Kidney epithelial cell (primary cell): ENCODE measurements around the gene MAPK10. TPM values are rescaled to one million over a fixed set of nuclear protein-coding genes. Genes with fewer than 3 reads are reported as not detected.

Experiments
- DNase-seq: peaks from one replicate; pipeline ENCODE4 v3.0.0-alpha.2; 2010; ENCODE audit warnings: low read depth
- H3K27me3 ChIP-seq: 2 replicates; pipeline ENCODE4 v1.6.0; 2011; ENCODE audit warnings: low read length; ENCODE audit not compliant: control insufficient read depth, insufficient read depth
- H3K36me3 ChIP-seq: 2 replicates; pipeline ENCODE4 v1.5.1; 2011; ENCODE audit warnings: low read length; ENCODE audit not compliant: control insufficient read depth, insufficient read depth
- H3K4me3 ChIP-seq: 2 replicates; pipeline ENCODE4 v1.5.1; 2011; ENCODE audit warnings: low read depth, mild to moderate bottlenecking, control low read depth, low read length
- total RNA-seq: library from RNA; depleted of rRNA; stranded (reverse); fragments of >200 nt; gene quantifications from 2 replicates; pipeline ENCODE4 v1.2.3, GENCODE V29; 2015
- TF ChIP-seq, protein P1 (sequence below): IDR thresholded peaks from 2 replicates; pipeline ENCODE4 v1.5.1; 2011; ENCODE audit warnings: mild to moderate bottlenecking, moderate library complexity, low read length, control low read depth, inconsistent platforms; ENCODE audit not compliant: insufficient read depth, poor library complexity, severe bottlenecking

The MAPK10 gene
- total RNA-seq, 1 donor from 2014 or later: 2.7 TPM

DNA sequence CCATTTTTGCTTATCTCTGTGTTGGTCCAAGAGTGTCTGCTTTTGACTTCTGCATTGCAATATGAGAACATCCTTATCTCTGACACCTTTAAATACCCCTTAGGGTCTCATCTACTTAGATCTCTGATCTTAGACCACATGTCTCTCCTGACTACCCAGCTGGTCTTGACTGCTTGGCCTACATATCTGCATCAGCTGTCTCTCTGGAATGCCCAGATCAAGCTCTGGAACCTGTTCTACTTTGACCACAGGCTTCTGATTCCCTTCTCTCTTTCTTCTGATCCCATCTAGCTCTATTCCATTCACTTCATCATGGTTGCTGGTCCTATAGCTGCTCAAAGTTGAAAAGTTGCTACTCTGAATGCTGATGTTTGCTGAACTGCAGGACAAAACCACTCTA lies 301.2 kb downstream of the MAPK10 start:
- H3K27me3 ChIP-seq: no peaks in the 10 kb centered on the region
- DNase-seq: no peak
- H3K36me3 ChIP-seq: no peaks in the 10 kb centered on the region
- TF ChIP-seq, protein P1, sequence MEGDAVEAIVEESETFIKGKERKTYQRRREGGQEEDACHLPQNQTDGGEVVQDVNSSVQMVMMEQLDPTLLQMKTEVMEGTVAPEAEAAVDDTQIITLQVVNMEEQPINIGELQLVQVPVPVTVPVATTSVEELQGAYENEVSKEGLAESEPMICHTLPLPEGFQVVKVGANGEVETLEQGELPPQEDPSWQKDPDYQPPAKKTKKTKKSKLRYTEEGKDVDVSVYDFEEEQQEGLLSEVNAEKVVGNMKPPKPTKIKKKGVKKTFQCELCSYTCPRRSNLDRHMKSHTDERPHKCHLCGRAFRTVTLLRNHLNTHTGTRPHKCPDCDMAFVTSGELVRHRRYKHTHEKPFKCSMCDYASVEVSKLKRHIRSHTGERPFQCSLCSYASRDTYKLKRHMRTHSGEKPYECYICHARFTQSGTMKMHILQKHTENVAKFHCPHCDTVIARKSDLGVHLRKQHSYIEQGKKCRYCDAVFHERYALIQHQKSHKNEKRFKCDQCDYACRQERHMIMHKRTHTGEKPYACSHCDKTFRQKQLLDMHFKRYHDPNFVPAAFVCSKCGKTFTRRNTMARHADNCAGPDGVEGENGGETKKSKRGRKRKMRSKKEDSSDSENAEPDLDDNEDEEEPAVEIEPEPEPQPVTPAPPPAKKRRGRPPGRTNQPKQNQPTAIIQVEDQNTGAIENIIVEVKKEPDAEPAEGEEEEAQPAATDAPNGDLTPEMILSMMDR: no peak
- H3K4me3 ChIP-seq: no peak overlapping the region

DNA sequence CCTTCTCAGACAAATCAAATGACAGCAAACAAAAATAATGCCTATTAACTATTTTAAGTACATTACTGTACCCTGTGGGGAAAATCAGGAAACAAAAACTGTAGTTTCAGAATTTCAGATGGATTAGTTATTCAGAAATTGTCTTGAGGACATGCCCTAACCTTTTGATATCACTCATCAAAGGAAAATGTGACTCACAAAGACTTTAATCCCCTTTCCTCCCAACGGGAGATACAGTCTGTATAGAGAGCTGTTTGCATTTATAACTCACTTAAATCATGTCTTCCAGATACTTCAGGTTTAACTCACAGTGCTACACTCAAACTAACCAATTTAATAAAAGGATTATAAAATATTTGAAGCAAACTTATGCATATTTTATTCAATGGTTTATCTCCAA lies 304.0 kb downstream of the MAPK10 start:
- no peaks in the 10 kb centered on the region for H3K27me3 ChIP-seq
- H3K36me3 ChIP-seq: no peaks in the 10 kb centered on the region
- DNase-seq: no peak
- TF ChIP-seq, protein P1: no peak
- no peak overlapping the region for H3K4me3 ChIP-seq

DNA sequence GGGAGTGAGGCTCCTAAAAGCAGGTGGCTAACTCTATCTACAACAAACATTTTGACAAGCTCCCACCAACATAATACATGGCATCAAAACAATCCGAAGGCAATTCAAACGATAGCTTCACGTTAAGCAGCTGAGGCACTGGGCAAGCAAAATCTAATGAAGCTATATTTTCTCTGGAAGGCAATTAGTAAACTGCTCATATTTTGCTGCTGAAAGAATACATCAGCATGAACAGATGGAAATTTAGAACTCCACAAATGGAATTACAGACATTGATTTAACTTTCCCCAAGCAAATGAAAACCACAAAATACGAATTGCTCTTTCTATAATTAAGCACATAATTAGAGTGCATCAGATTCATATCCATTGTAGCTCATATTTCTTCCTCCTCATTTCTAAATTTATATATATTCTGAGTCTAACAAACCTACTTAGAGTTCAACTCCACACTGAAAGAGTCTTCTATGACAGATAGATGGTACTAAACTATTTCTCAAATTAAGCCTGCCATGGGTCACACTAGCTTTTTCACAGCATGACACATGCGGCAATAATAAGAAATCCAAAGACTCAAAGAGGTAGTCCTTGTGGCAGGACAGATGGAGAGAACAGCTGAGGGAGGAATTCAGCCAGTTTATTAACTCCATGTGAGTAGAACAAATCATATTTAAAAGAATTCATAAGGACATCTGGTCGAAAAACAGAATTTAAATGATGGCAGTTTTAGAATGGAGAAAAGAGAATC lies 305.4 kb downstream of the MAPK10 start:
- DNase-seq: no peak
- Histone ChIP-seq H3K36me3 (no peaks in the 10 kb centered on the region), H3K27me3 (no peaks in the 10 kb centered on the region), H3K4me3 (no peak overlapping the region)
- TF ChIP-seq, protein P1: no peak

DNA sequence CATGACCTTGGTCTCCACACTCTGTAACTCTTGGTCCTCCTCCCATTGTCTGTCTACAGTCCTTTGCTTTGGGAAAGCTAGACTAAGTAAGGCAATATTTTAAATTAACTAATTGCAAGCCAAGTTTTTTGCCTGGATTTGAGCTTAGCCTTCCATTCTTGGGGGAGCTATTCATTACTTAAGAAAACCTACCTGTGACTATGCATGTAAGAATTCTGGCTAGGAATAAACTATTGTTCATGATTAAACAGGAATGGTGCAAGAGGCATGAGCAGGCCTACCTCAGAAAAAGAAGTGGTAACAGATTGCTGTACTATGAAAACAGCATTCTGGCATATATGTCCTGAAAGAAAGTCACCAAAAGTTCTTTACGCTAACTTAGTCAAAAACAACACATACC lies 309.4 kb downstream of the MAPK10 start:
- TF ChIP-seq, protein P1: no peak
- Histone ChIP-seq H3K4me3 (no peak overlapping the region), H3K27me3 (no peaks in the 10 kb centered on the region), H3K36me3 (no peaks in the 10 kb centered on the region)
- no peak for DNase-seq

DNA sequence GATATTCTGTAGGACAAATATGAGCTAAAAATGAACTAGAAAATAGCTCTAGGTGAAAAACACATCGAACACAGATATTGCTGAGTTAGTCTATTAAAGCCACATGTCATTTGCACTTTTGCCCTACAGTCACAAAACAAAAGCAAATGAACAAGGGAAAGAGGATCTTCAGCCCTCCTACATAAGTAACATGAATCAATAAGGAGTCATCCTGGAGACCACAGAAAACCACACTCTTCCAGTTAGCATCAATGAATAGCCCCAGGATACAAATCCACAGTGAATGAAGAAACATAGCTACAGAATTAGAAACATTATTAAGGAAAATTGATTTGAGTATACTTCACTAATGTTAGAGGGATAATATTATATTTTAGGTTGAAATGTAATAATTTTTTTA lies 311.4 kb downstream of the MAPK10 start:
- H3K36me3 ChIP-seq: no peaks in the 10 kb centered on the region
- TF ChIP-seq, protein P1: no peak
- no peak overlapping the region for H3K4me3 ChIP-seq
- no peaks in the 10 kb centered on the region for H3K27me3 ChIP-seq
- DNase-seq: no peak

DNA sequence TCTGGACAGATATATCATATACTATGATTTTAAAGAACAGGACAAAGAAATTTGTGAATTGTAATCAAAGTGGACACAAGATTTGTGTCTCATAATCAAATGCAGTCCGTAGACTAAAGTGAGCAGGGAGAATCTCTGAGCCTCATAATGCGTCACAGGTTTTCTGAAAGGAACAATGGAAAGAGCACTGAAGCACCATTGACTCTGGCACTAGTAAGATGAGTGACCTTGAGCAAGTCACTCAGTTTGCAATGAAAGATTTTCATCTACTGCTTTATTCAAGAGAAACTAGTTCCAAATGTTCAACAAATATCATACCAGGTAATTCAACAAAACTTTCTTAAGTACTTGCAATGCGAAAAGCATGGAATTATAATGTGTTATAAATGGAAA lies 315.3 kb downstream of the MAPK10 start:
- TF ChIP-seq, protein P1: no peak
- DNase-seq: no peak
- H3K27me3 ChIP-seq: no peaks in the 10 kb centered on the region
- no peak overlapping the region for H3K4me3 ChIP-seq
- H3K36me3 ChIP-seq: no peaks in the 10 kb centered on the region
